ENCODE measurements around the gene RFK.

Gene RFK

DNA sequence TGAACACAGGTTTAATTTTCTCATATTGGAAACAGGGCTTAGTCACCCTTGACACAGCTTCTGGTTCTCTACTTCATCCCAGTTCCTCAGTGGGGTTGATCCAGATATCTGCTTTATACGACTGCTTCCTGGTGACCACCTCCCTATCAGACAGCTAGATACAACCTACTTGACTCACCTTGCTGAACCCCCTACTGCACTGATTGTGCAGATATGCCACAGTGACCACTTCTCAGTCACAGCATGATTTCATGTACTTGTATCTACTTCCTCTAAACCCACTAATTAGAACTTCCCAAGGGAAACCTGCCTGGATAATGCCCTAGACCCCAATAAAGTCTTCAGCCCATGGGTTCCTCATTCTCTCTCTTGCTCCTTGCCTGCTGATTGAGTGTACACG, 18.4 kb upstream of the RFK start:
- no peaks in the 10 kb centered on the region for H3K4me1 ChIP-seq (ENCODE audit: insufficient read depth, insufficient read length)
- H3K36me3 ChIP-seq (ENCODE audit: insufficient read depth, insufficient read length, low read length), result no peaks in the 10 kb centered on the region
- DNase-seq (ENCODE audit: low read depth, low spot score), result no peak
- TF ChIP-seq SUZ12 (IDR thresholded peaks at IDR 0.05; ENCODE audit: extremely low read depth, insufficient read depth, insufficient read length) (no peak), YY1 (IDR thresholded peaks at IDR 0.05; ENCODE audit: insufficient read depth, insufficient read length) (no peak), ZNF274 (IDR thresholded peaks at IDR 0.05; ENCODE audit: low read depth, low read length) (no peak)
- H3K4me3 ChIP-seq (ENCODE audit: insufficient read length, low read depth), result no peak overlapping the region
- no peaks in the 10 kb centered on the region for H3K27me3 ChIP-seq (ENCODE audit: insufficient read depth, insufficient read length)
- H3K9me3 ChIP-seq (ENCODE audit: insufficient read depth, low read length), result no peaks in the 10 kb centered on the region
- no peak overlapping the region for H3K9ac ChIP-seq (ENCODE audit: insufficient read length, low read depth)

DNA sequence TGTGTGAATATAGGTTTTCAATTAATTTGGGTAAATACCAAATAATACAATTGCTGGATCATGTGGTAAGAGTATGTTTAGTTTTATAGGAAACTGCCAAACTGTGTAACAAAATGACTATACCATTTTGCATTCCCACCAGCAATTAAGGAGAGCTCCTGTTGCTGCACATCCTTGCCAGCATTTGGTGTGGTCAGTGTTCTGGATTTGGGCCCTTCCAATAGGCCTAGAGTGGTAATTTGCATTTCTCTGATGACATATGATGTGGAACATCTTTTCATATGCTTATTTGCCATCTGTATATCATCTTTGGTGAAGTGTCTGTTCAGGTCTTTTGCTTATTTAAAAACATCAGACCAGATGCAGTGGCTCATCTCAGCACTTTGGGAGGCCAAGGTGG, 11.6 kb upstream of the RFK start:
- TF ChIP-seq ZNF274 (IDR thresholded peaks at IDR 0.05; ENCODE audit: low read depth, low read length), result no peak
- TF ChIP-seq YY1 (IDR thresholded peaks at IDR 0.05; ENCODE audit: insufficient read depth, insufficient read length), result no peak
- no peak for TF ChIP-seq SUZ12 (IDR thresholded peaks at IDR 0.05; ENCODE audit: extremely low read depth, insufficient read depth, insufficient read length)
- Histone ChIP-seq H3K4me1 (ENCODE audit: insufficient read depth, insufficient read length) (no peaks in the 10 kb centered on the region), H3K9ac (ENCODE audit: insufficient read length, low read depth) (no peak overlapping the region), H3K4me3 (ENCODE audit: insufficient read length, low read depth) (no peak overlapping the region), H3K9me3 (ENCODE audit: insufficient read depth, low read length) (no peaks in the 10 kb centered on the region), H3K27me3 (ENCODE audit: insufficient read depth, insufficient read length) (no peaks in the 10 kb centered on the region), H3K36me3 (ENCODE audit: insufficient read depth, insufficient read length, low read length) (no peaks in the 10 kb centered on the region)
- DNase-seq (ENCODE audit: low read depth, low spot score), result no peak

DNA sequence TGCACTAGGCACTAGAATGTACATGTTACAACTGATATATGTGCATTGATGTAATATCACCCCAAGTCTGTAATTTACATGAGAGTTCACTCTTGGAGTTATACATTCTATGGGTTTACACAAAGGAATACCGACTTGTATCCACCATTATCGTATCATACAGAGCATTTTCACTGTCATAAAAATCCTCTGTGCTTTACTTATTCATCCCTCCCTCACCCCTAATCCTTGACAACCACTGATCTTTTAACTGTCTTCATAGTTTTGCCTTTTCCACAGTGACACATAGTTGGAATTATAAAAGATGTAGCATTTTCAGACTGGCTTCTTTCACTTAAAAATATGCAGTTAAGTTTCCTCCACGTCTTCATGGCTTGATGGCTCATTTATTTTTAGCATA, 11.1 kb upstream of the RFK start:
- Histone ChIP-seq H3K27me3 (ENCODE audit: insufficient read depth, insufficient read length) (no peaks in the 10 kb centered on the region), H3K36me3 (ENCODE audit: insufficient read depth, insufficient read length, low read length) (no peaks in the 10 kb centered on the region), H3K9ac (ENCODE audit: insufficient read length, low read depth) (no peak overlapping the region), H3K4me3 (ENCODE audit: insufficient read length, low read depth) (no peak overlapping the region), H3K4me1 (ENCODE audit: insufficient read depth, insufficient read length) (no peaks in the 10 kb centered on the region), H3K9me3 (ENCODE audit: insufficient read depth, low read length) (no peaks in the 10 kb centered on the region)
- no peak for TF ChIP-seq YY1 (IDR thresholded peaks at IDR 0.05; ENCODE audit: insufficient read depth, insufficient read length)
- no peak for TF ChIP-seq ZNF274 (IDR thresholded peaks at IDR 0.05; ENCODE audit: low read depth, low read length)
- no peak for TF ChIP-seq SUZ12 (IDR thresholded peaks at IDR 0.05; ENCODE audit: extremely low read depth, insufficient read depth, insufficient read length)
- no peak for DNase-seq (ENCODE audit: low read depth, low spot score)

DNA sequence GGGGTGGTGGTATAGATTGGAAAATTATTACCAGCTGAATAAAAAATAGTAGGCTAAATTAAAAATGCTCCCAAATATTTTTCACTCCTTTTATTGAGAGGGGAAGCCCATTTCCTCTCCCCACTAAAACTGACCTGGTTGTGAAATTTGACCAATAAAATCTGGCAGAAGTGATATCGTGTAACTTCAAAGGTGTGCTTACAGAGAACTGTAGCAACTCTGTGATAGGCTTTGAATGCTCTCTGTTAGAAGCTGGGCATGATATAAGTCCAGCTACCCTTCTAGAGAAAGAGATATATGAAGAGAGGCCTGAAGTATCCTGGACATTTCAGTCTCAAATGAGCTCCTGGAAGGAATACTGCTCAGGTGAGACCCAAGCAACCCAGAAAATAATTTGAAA, 10.2 kb upstream of the RFK start:
- no peaks in the 10 kb centered on the region for H3K36me3 ChIP-seq (ENCODE audit: insufficient read depth, insufficient read length, low read length)
- no peaks in the 10 kb centered on the region for H3K4me1 ChIP-seq (ENCODE audit: insufficient read depth, insufficient read length)
- no peak for TF ChIP-seq YY1 (IDR thresholded peaks at IDR 0.05; ENCODE audit: insufficient read depth, insufficient read length)
- no peak for TF ChIP-seq SUZ12 (IDR thresholded peaks at IDR 0.05; ENCODE audit: extremely low read depth, insufficient read depth, insufficient read length)
- TF ChIP-seq ZNF274 (IDR thresholded peaks at IDR 0.05; ENCODE audit: low read depth, low read length), result no peak
- H3K9me3 ChIP-seq (ENCODE audit: insufficient read depth, low read length), result no peaks in the 10 kb centered on the region
- no peak overlapping the region for H3K9ac ChIP-seq (ENCODE audit: insufficient read length, low read depth)
- no peak overlapping the region for H3K4me3 ChIP-seq (ENCODE audit: insufficient read length, low read depth)
- H3K27me3 ChIP-seq (ENCODE audit: insufficient read depth, insufficient read length), result no peaks in the 10 kb centered on the region
- no peak for DNase-seq (ENCODE audit: low read depth, low spot score)

DNA sequence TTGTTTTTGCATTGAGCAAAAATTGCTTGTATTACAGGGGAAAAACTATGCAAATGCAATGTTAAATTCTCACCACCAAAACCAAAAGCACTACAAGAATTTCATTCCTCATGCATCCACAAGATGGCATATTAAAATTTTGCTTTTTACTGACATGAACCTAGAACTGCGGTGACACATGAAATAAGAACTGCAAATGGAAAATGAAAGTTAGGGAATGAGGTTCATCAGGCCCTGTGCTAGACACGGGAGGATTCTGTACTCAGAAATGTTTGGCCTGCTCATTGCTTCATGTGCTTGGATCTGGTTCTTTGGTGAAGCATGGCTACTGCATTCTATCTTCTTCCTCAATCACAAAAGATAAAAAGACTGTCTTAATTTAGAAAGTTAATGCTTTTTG, 9.1 kb upstream of the RFK start:
- Histone ChIP-seq H3K9ac (ENCODE audit: insufficient read length, low read depth) (no peak overlapping the region), H3K9me3 (ENCODE audit: insufficient read depth, low read length) (no peaks in the 10 kb centered on the region), H3K4me1 (ENCODE audit: insufficient read depth, insufficient read length) (no peaks in the 10 kb centered on the region), H3K36me3 (ENCODE audit: insufficient read depth, insufficient read length, low read length) (no peaks in the 10 kb centered on the region), H3K4me3 (ENCODE audit: insufficient read length, low read depth) (no peak overlapping the region), H3K27me3 (ENCODE audit: insufficient read depth, insufficient read length) (no peaks in the 10 kb centered on the region)
- no peak for TF ChIP-seq ZNF274 (IDR thresholded peaks at IDR 0.05; ENCODE audit: low read depth, low read length)
- TF ChIP-seq YY1 (IDR thresholded peaks at IDR 0.05; ENCODE audit: insufficient read depth, insufficient read length), result no peak
- no peak for TF ChIP-seq SUZ12 (IDR thresholded peaks at IDR 0.05; ENCODE audit: extremely low read depth, insufficient read depth, insufficient read length)
- no peak for DNase-seq (ENCODE audit: low read depth, low spot score)

DNA sequence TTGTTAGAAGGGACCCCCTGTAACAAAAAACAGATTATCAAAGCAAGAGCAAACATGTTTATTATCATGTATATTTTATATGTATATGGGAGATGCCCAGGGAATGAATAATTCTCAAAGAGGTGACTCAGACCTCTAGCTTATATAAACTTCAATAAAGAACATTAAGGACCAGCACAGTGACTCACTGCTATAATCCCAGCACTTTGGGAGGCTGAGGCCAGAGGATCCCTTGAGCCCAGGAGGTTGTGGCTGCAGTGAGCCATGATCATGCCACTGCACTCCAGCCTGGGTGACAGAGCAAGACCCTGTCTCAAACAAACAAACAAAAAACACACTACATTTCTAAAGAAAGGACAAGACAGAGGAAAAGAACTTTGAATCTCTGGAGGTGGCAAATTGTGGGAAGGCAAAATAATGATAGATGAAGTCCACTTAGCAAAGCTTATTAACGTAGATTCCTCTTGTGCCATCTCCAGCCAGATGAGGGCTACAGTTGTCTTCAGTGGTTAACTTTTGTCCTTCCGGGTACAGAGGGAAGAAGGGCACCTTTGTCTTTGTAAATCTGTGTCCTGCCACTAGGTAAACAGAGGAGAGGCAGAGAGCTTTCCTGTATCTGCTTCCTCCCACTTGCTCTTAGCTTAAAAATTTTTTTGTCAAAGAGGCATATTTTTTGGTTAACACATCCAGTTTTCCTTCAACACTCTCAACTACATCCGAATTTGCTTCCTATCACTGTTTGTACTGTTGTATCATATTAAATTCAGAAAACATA, 7.5 kb upstream of the RFK start:
- Histone ChIP-seq H3K36me3 (ENCODE audit: insufficient read depth, insufficient read length, low read length) (no peaks in the 10 kb centered on the region), H3K9me3 (ENCODE audit: insufficient read depth, low read length) (no peaks in the 10 kb centered on the region), H3K9ac (ENCODE audit: insufficient read length, low read depth) (no peak overlapping the region), H3K27me3 (ENCODE audit: insufficient read depth, insufficient read length) (no peaks in the 10 kb centered on the region), H3K4me1 (ENCODE audit: insufficient read depth, insufficient read length) (no peaks in the 10 kb centered on the region), H3K4me3 (ENCODE audit: insufficient read length, low read depth) (no peak overlapping the region)
- TF ChIP-seq ZNF274 (IDR thresholded peaks at IDR 0.05; ENCODE audit: low read depth, low read length) (no peak), YY1 (IDR thresholded peaks at IDR 0.05; ENCODE audit: insufficient read depth, insufficient read length) (no peak), SUZ12 (IDR thresholded peaks at IDR 0.05; ENCODE audit: extremely low read depth, insufficient read depth, insufficient read length) (no peak)
- DNase-seq (ENCODE audit: low read depth, low spot score), result no peak

DNA sequence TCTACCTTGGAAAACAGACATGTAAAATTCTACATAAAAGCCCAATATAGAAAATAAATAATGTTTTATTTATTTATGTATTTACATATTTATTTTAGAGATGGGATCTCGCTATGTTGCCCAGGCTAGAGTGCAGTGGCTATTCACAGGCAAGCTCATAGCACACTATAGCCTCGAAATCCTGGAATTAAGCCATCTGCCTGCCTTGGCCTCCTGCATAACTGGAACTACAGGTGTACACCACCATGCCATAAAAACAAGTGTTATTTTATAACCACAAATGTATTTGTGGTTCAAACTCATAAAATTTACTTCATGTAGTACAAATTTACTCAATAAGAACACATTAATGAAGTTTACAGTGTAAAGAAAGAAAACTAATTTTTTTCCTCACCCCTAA, 7.0 kb upstream of the RFK start:
- TF ChIP-seq YY1 (IDR thresholded peaks at IDR 0.05; ENCODE audit: insufficient read depth, insufficient read length) (no peak), SUZ12 (IDR thresholded peaks at IDR 0.05; ENCODE audit: extremely low read depth, insufficient read depth, insufficient read length) (no peak), ZNF274 (IDR thresholded peaks at IDR 0.05; ENCODE audit: low read depth, low read length) (no peak)
- Histone ChIP-seq H3K9ac (ENCODE audit: insufficient read length, low read depth) (no peak overlapping the region), H3K9me3 (ENCODE audit: insufficient read depth, low read length) (no peaks in the 10 kb centered on the region), H3K4me1 (ENCODE audit: insufficient read depth, insufficient read length) (no peaks in the 10 kb centered on the region), H3K4me3 (ENCODE audit: insufficient read length, low read depth) (no peak overlapping the region), H3K36me3 (ENCODE audit: insufficient read depth, insufficient read length, low read length) (no peaks in the 10 kb centered on the region), H3K27me3 (ENCODE audit: insufficient read depth, insufficient read length) (no peaks in the 10 kb centered on the region)
- DNase-seq (ENCODE audit: low read depth, low spot score), result no peak

Data from NT2/D1 (cell line).